ENCODE measurements around the gene SLITRK2. TPM values are rescaled to one million over a fixed set of nuclear protein-coding genes. Genes with fewer than 3 reads are reported as not detected.

SLITRK2 gene
- total RNA-seq = not detected

GRCh38 chrX:145817331-145818185, at the start of gene SLITRK2:
TSS of gene SLITRK2 (plus strand) at chrX:145817829. CDS start at chrX:145822426, 4,597 bp downstream.
- no peak for DNase-seq (ENCODE audit: low spot score)
- Mint-ChIP-seq H3K9me3 (no peaks in the 10 kb centered on the region), H3K4me3 (no peak within 1 kb of the TSS), H3K36me3 (peaks cover 6% of the 10 kb centered on the region), H3K27me3 (peaks cover 12 to 33% of the 10 kb centered on the region in 2 donors), H3K27ac (no peak within 1 kb of the TSS), H3K4me1 (ENCODE audit: low read depth in 2 of 2) (no peaks in the 10 kb centered on the region)
- no peak for ATAC-seq

GRCh38 chrX:145773006-145773405, 44.6 kb upstream of the SLITRK2 start:
- H3K36me3 Mint-ChIP-seq = no peaks in the 10 kb centered on the region
- no peaks in the 10 kb centered on the region for H3K4me1 Mint-ChIP-seq (ENCODE audit: low read depth in 2 of 2)
- H3K4me3 Mint-ChIP-seq = no peak overlapping the region
- ATAC-seq (no peak), DNase-seq (ENCODE audit: low spot score) (no peak)
- no peak overlapping the region for H3K27ac Mint-ChIP-seq
- no peaks in the 10 kb centered on the region for H3K9me3 Mint-ChIP-seq
- H3K27me3 Mint-ChIP-seq = peaks cover 0 to 6% of the 10 kb centered on the region in 2 donors

GRCh38 chrX:145792281-145792680, 25.3 kb upstream of the SLITRK2 start:
- ATAC-seq = no peak
- Mint-ChIP-seq H3K27ac (no peak overlapping the region), H3K4me1 (ENCODE audit: low read depth in 2 of 2) (no peaks in the 10 kb centered on the region), H3K4me3 (no peak overlapping the region), H3K27me3 (peaks cover 0 to 2% of the 10 kb centered on the region in 2 donors), H3K36me3 (no peaks in the 10 kb centered on the region), H3K9me3 (peaks cover 11% of the 10 kb centered on the region)
- DNase-seq (ENCODE audit: low spot score) = no peak

- no peak for DNase-seq (ENCODE audit: low spot score)
- Mint-ChIP-seq H3K27me3 (no peaks in the 10 kb centered on the region), H3K4me3 (no peak overlapping the region), H3K36me3 (no peaks in the 10 kb centered on the region), H3K27ac (no peak overlapping the region), H3K4me1 (ENCODE audit: low read depth in 2 of 2) (no peaks in the 10 kb centered on the region), H3K9me3 (no peaks in the 10 kb centered on the region)
- no peak for ATAC-seq
Measured at GRCh38 chrX:145803508-145803907, 14.1 kb upstream of the SLITRK2 start.

- H3K27ac Mint-ChIP-seq = no peak overlapping the region
- H3K4me3 Mint-ChIP-seq = no peak overlapping the region
- H3K27me3 Mint-ChIP-seq = peaks cover 11 to 12% of the 10 kb centered on the region in 2 donors
- ATAC-seq = no peak
- H3K4me1 Mint-ChIP-seq (ENCODE audit: low read depth in 2 of 2) = no peaks in the 10 kb centered on the region
- H3K36me3 Mint-ChIP-seq = peaks cover 6% of the 10 kb centered on the region
- no peak for DNase-seq (ENCODE audit: low spot score)
- no peaks in the 10 kb centered on the region for H3K9me3 Mint-ChIP-seq
Measured at GRCh38 chrX:145813081-145813480, 4.5 kb upstream of the SLITRK2 start.

- DNase-seq (ENCODE audit: low spot score) = no peak
- H3K4me1 Mint-ChIP-seq (ENCODE audit: low read depth in 2 of 2) = no peaks in the 10 kb centered on the region
- H3K4me3 Mint-ChIP-seq = no peak overlapping the region
- no peaks in the 10 kb centered on the region for H3K9me3 Mint-ChIP-seq
- ATAC-seq = no peak
- H3K27me3 Mint-ChIP-seq = peaks cover 12 to 28% of the 10 kb centered on the region in 2 donors
- no peak overlapping the region for H3K27ac Mint-ChIP-seq
- peaks cover 6% of the 10 kb centered on the region for H3K36me3 Mint-ChIP-seq
Measured at GRCh38 chrX:145816601-145817315, 871 bp upstream of the SLITRK2 start.

GRCh38 chrX:145818186-145819113, 821 bp downstream of the SLITRK2 start:
- Mint-ChIP-seq H3K4me1 (ENCODE audit: low read depth in 2 of 2) (no peaks in the 10 kb centered on the region), H3K27me3 (peaks cover 12 to 33% of the 10 kb centered on the region in 2 donors), H3K4me3 (no peak overlapping the region), H3K9me3 (no peaks in the 10 kb centered on the region), H3K36me3 (peaks cover 6% of the 10 kb centered on the region), H3K27ac (no peak overlapping the region)
- DNase-seq (ENCODE audit: low spot score) = no peak
- no peak for ATAC-seq

- H3K9me3 Mint-ChIP-seq = no peaks in the 10 kb centered on the region
- H3K36me3 Mint-ChIP-seq = peaks cover 6% of the 10 kb centered on the region
- ATAC-seq (no peak), DNase-seq (ENCODE audit: low spot score) (no peak)
- no peak overlapping the region for H3K27ac Mint-ChIP-seq
- peaks cover 12 to 37% of the 10 kb centered on the region in 2 donors for H3K27me3 Mint-ChIP-seq
- H3K4me1 Mint-ChIP-seq (ENCODE audit: low read depth in 2 of 2) = no peaks in the 10 kb centered on the region
- no peak overlapping the region for H3K4me3 Mint-ChIP-seq
Measured at GRCh38 chrX:145820825-145821224, 3.2 kb downstream of the SLITRK2 start.

GRCh38 chrX:145821291-145821897, 3.8 kb downstream of the SLITRK2 start:
- ATAC-seq (no peak), DNase-seq (ENCODE audit: low spot score) (no peak)
- peaks cover 7 to 34% of the 10 kb centered on the region in 2 donors for H3K27me3 Mint-ChIP-seq
- H3K27ac Mint-ChIP-seq = no peak overlapping the region
- H3K4me1 Mint-ChIP-seq (ENCODE audit: low read depth in 2 of 2) = no peaks in the 10 kb centered on the region
- no peaks in the 10 kb centered on the region for H3K9me3 Mint-ChIP-seq
- peaks cover 6% of the 10 kb centered on the region for H3K36me3 Mint-ChIP-seq
- no peak overlapping the region for H3K4me3 Mint-ChIP-seq

GRCh38 chrX:145821898-145822571, 4.4 kb downstream of the SLITRK2 start:
- H3K4me3 Mint-ChIP-seq = no peak overlapping the region
- DNase-seq (ENCODE audit: low spot score) = no peak
- H3K27me3 Mint-ChIP-seq = peaks cover 2 to 28% of the 10 kb centered on the region in 2 donors
- H3K36me3 Mint-ChIP-seq = peaks cover 1% of the 10 kb centered on the region
- no peaks in the 10 kb centered on the region for H3K9me3 Mint-ChIP-seq
- no peak overlapping the region for H3K27ac Mint-ChIP-seq
- no peaks in the 10 kb centered on the region for H3K4me1 Mint-ChIP-seq (ENCODE audit: low read depth in 2 of 2)
- ATAC-seq = no peak

GRCh38 chrX:145823132-145823531, 5.5 kb downstream of the SLITRK2 start:
- peaks cover 0 to 26% of the 10 kb centered on the region in 2 donors for H3K27me3 Mint-ChIP-seq
- DNase-seq (ENCODE audit: low spot score) (no peak), ATAC-seq (no peak)
- H3K9me3 Mint-ChIP-seq = no peaks in the 10 kb centered on the region
- no peaks in the 10 kb centered on the region for H3K36me3 Mint-ChIP-seq
- no peaks in the 10 kb centered on the region for H3K4me1 Mint-ChIP-seq (ENCODE audit: low read depth in 2 of 2)
- H3K4me3 Mint-ChIP-seq = no peak overlapping the region
- H3K27ac Mint-ChIP-seq = no peak overlapping the region

GRCh38 chrX:145825896-145826295, 8.3 kb downstream of the SLITRK2 start:
- ATAC-seq = no peak
- peaks cover 0 to 12% of the 10 kb centered on the region in 2 donors for H3K27me3 Mint-ChIP-seq
- H3K4me3 Mint-ChIP-seq = no peak overlapping the region
- no peaks in the 10 kb centered on the region for H3K9me3 Mint-ChIP-seq
- H3K27ac Mint-ChIP-seq = no peak overlapping the region
- DNase-seq (ENCODE audit: low spot score) = no peak
- H3K4me1 Mint-ChIP-seq (ENCODE audit: low read depth in 2 of 2) = no peaks in the 10 kb centered on the region
- H3K36me3 Mint-ChIP-seq = no peaks in the 10 kb centered on the region

- no peak overlapping the region for H3K4me3 Mint-ChIP-seq
- H3K4me1 Mint-ChIP-seq (ENCODE audit: low read depth in 2 of 2) = no peaks in the 10 kb centered on the region
- ATAC-seq = no peak
- H3K27me3 Mint-ChIP-seq = peaks cover 0 to 11% of the 10 kb centered on the region in 2 donors
- DNase-seq (ENCODE audit: low spot score) = no peak
- no peaks in the 10 kb centered on the region for H3K36me3 Mint-ChIP-seq
- H3K27ac Mint-ChIP-seq = no peak overlapping the region
- no peaks in the 10 kb centered on the region for H3K9me3 Mint-ChIP-seq
Measured at GRCh38 chrX:145826466-145826865, 8.8 kb downstream of the SLITRK2 start.

Measured in natural killer cell treated with Interleukin-12 subunit alpha and Interleukin-12 subunit beta and Interleukin-15 and Interleukin-18, amount 100 ng/mL, for 72 hours (primary cell).